K562 (cell line): ENCODE measurements around the gene MYO1D.

ENCODE experiments used
- THAP7 ChIP-seq: fragments of 250-450 bp; sonication (Bioruptor Pico); IDR thresholded peaks from 2 replicates; pipeline ENCODE4 v1.5.0; 2021
- TSC22D4 ChIP-seq: fragments of 450-650 bp; IDR thresholded peaks from 2 replicates; pipeline ENCODE4 v1.6.1; 2016; ENCODE audit warnings: missing genetic modification characterization, missing biosample characterization, control low read depth

- TF ChIP-seq THAP7 (CRISPR knock-in tag) (no peak), TSC22D4 (tag) (no peak)
Observed at GRCh38 chr17:32475258-32475657, 401.7 kb downstream of the MYO1D start.
